HG02759 (cell line): ENCODE measurements around the gene EYA4.

Experiments
- ATAC-seq: cut with Tn5 transposase; IDR thresholded peaks from one replicate; pipeline ENCODE4 v1.9.1; 2021; ENCODE audit warnings: mild to moderate bottlenecking, moderate library complexity; ENCODE audit not compliant: unreplicated experiment

Gene EYA4

DNA sequence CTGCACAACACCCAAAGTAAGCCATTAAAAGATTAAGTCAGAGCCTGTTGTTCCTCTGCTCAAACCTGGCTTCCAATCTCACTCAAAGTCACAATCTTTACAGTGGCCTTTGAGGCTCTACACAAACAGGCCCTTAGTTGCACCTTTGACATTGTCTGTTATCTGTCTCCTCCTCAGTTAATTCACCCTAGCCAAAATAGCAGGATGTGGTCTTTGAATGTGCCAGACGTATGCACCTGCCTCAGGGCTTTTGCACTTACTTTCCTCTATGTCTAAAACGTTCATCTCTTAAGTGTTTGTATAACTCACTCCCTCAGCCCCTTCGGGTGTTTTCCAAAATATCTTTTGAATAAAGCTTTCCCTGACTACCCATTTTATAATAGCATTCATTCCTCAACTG, 107.7 kb downstream of the EYA4 start:
- no peak for ATAC-seq

GRCh38 chr6:133350928-133351327, 109.8 kb downstream of the EYA4 start:
- ATAC-seq = no peak

- ATAC-seq = no peak
Measured at GRCh38 chr6:133352046-133352445, 110.9 kb downstream of the EYA4 start.

DNA sequence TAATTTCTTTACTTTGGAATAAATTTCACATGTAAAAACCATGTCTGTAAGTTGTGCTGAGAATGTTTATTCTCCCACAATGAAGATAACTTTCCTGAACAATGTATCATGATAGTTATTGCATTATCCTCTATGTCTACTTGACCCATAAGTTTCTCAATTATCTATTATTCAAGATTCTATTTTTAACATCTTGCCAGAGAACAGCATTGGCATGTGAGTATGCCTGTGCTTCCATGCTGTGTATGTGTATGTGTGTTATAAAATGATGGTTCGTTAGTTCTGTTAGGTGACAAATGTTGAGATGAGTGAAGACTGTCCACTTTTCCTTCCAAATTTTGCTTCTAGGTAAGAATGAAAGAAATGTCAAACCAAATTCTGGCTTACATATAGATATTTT, 111.9 kb downstream of the EYA4 start:
- ATAC-seq = no peak

DNA sequence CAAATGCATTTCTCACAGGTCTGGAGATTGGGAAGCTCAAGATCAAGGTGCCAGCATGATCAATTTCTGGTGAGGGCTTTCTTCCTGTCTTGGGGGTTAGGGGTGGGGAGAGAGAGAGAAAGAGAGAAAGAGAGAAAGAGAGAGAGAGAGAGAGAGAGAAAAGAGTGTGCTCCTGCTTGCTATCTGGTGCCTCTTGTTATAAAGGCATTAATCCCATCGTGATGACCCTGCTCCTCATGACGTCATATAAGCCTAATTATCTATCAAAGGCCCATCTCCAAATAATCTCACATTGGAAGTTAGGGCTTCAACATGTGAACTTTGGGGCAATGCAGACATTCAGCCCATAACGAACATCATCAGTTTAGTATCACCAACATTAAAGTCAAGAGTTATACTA, 114.8 kb downstream of the EYA4 start:
- ATAC-seq = no peak

DNA sequence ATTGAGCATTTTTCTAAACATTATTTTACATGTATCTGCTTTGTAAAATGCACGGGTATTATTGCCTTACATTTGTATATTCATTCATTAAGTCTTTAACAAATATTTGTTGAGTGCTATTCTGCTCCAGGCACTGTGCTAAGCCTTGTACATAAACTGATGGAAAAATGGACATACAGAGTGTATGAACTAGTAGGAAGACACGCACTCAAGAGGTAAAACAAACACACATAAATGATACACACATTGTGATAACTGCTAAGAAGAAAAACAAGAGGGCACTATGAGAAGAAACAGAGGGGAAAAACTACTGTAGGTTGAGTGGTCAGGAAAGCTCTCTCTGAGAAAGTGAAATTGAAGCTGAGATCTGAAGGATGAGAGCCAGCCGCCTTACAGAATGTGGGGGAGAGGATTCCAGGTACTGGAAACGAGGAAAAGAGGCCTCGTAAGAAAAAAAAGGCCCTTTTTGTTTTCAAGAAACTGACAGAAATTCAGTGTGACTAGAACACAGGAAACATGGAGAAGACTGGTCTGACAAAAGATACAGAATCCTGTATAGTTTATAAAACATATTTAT, 117.5 kb downstream of the EYA4 start:
- no peak for ATAC-seq

GRCh38 chr6:133359256-133359655, 118.1 kb downstream of the EYA4 start:
- no peak for ATAC-seq

- no peak for ATAC-seq
Measured at GRCh38 chr6:133359760-133360159, 118.6 kb downstream of the EYA4 start.

DNA sequence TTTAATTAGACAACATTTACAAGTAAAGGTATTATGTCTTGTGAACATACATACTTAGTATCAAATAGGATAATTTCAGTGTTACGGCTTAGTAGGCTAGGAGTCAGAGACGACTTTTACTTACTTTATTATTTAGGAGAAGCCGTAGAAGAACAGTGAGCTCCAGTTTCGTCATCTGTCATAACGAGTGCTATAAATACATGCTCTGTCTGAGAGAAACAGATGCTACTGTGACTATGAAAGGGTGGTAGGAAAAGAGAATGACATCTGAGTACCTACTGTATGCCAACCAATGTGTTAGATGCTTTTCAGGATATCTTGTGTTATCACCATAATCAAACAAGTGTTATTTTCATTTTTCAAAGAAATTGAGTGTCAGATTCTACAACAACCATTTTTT, 119.0 kb downstream of the EYA4 start:
- no peak for ATAC-seq

DNA sequence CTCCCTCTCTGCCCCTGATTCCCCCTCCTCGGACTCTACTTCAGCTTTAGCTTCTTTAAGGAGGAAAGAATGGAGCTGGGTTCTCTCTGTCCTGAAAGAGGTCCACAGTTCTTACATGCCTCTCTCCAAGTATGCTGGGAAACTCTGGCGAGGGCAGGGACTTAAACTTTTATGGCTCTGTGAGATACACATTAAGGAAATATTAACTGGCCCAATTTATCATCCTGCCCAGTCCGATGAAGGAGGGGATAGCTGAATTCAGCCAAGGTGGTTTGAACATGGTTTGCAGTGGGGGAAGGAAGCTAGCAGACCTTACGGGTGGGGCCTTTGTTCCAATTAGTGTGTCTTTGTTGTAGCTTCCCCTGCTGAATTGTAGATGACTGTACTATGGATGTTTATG, 121.7 kb downstream of the EYA4 start:
- ATAC-seq = no peak

GRCh38 chr6:133368664-133369063, 127.5 kb downstream of the EYA4 start:
- ATAC-seq = no peak

DNA sequence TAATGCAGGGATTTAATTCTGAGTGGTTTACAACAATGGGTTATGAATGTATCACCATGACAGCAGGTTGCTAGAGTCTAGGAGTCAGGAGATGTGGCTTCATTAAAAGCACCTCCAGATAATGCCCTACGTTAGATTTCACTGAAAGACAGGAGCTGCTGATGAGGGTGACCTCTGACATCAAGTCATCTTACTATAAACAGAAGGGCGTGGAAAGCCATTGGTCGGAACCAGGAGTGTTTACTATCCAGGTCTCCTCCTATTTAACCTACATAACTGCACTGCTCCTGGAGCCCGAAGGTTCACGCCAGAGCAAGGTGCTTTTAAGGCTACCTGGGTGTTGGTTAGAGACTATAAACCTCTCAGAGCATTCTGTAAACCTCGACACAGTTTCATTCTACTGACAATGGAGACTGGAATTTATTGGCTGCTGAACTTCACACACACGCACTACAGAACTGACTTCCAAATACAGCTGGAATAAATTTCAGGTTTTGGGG, 128.7 kb downstream of the EYA4 start:
- ATAC-seq = no peak

- ATAC-seq = no peak
Measured at GRCh38 chr6:133376743-133377142, 135.6 kb downstream of the EYA4 start.

GRCh38 chr6:133377219-133377618, 136.1 kb downstream of the EYA4 start:
- ATAC-seq = no peak

- ATAC-seq = no peak
Measured at GRCh38 chr6:133380047-133380446, 138.9 kb downstream of the EYA4 start.

DNA sequence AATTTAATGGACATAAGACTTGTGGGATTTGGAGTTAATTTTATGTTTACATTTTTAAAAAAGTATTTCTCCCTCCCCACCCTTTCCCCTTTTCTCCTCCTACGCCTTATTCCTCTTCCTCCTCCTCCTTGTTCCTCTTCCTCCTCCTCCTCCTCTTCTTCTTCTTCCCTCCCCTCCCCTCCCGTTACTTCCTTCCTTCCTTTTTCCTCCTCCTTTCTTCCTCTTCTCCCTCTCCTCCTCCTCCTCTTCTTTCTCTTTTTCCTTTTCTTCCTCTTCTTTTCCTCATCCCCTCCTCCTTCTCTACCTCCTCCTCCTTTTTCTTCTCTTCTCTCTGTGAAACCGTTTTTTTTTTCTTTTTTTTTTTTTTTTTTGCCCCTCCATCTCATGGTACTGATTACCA, 139.6 kb downstream of the EYA4 start:
- ATAC-seq = no peak

DNA sequence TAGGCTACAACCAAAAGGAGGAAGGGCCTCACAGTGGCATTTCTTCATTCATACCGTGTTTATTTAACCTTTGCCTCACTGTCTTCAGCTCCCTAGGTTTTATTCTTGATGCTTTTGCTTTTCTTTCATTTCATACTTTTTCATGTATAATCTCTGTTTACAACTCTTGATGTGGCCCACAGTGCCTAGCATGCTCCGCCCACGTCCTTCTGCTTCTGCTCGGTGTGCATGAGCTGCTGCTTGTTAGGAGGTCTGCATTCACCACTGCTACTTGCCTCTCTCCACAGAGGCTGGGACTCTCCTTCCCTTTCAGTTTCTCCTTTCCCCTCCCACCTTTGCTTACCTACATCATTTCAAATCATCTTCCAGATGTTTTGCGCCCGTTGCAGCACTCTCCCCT, 147.6 kb downstream of the EYA4 start:
- ATAC-seq = no peak

- ATAC-seq = no peak
Measured at GRCh38 chr6:133390168-133390567, 149.0 kb downstream of the EYA4 start.

GRCh38 chr6:133392015-133392414, 150.9 kb downstream of the EYA4 start:
- ATAC-seq = no peak

GRCh38 chr6:133392641-133393040, 151.5 kb downstream of the EYA4 start:
- no peak for ATAC-seq

DNA sequence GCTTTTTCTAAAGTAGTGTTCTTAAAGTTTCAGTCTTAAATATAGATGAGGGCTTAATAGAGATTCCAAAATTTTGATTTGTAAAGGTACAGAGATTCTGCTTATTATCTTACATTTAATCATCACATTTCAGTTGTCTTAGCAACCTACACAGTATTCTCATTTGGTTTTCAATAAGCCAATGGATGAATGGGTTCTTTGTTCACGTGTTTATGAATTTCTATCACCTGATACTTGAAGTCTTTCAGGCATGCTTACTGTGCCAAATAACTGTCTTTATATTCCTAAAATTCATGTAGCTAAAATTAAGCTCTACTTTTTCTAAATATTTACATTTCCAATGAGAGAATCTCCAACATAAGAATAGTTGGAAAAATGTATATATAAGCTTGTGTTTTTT, 152.7 kb downstream of the EYA4 start:
- ATAC-seq = no peak

- no peak for ATAC-seq
Measured at GRCh38 chr6:133394630-133395029, 153.5 kb downstream of the EYA4 start.

- no peak for ATAC-seq
Measured at GRCh38 chr6:133396233-133396983, 155.3 kb downstream of the EYA4 start.
